CD4-positive, alpha-beta T cell treated with Interleukin-4 for 1 hour (primary cell): ENCODE results near the gene AMOT.

ENCODE experiments used
- DNase-seq, 2 donors: peaks; one replicate each; pipeline ENCODE4 v3.0.0-alpha.2; 2020 to 2022

AMOT gene

GRCh38 chrX:112798736-112799135, 41.9 kb downstream of the AMOT start:
- DNase-seq, result no peak

- DNase-seq, result no peak
These were observed 50.7 kb downstream of the AMOT start for GRCh38 chrX:112789931-112790330.

- DNase-seq, result no peak
These were observed 54.6 kb downstream of the AMOT start for GRCh38 chrX:112786076-112786475.

- no peak for DNase-seq
These were observed 55.3 kb downstream of the AMOT start for GRCh38 chrX:112785344-112785743.

- no peak for DNase-seq
These were observed 55.9 kb downstream of the AMOT start for GRCh38 chrX:112784692-112785091.

- DNase-seq, result no peak
These were observed 61.5 kb downstream of the AMOT start for GRCh38 chrX:112779139-112779538.

- no peak for DNase-seq
These were observed 65.9 kb downstream of the AMOT start for GRCh38 chrX:112774651-112775293.

- no peak for DNase-seq
These were observed 66.5 kb downstream of the AMOT start for GRCh38 chrX:112774142-112774541.

- no peak for DNase-seq
These were observed 71.6 kb downstream of the AMOT start for GRCh38 chrX:112769034-112769433.

- no peak for DNase-seq
These were observed 72.1 kb downstream of the AMOT start for GRCh38 chrX:112768563-112768962.

GRCh38 chrX:112766774-112767173, 73.9 kb downstream of the AMOT start:
- DNase-seq, result no peak

GRCh38 chrX:112761242-112762207, 79.1 kb downstream of the AMOT start:
- no peak for DNase-seq

- DNase-seq, result no peak
These were observed 79.9 kb downstream of the AMOT start for GRCh38 chrX:112760697-112761096.

- no peak for DNase-seq
These were observed 80.7 kb downstream of the AMOT start for GRCh38 chrX:112759966-112760365.

- DNase-seq, result no peak
These were observed 81.1 kb downstream of the AMOT start for GRCh38 chrX:112759512-112759911.

GRCh38 chrX:112757946-112758345, 82.7 kb downstream of the AMOT start:
- no peak for DNase-seq

- no peak for DNase-seq
These were observed 87.5 kb downstream of the AMOT start for GRCh38 chrX:112753116-112753515.

- no peak for DNase-seq
These were observed 89.6 kb downstream of the AMOT start for GRCh38 chrX:112751076-112751475.

- no peak for DNase-seq
These were observed 93.6 kb downstream of the AMOT start for GRCh38 chrX:112746812-112747595.

- DNase-seq, result no peak
These were observed 102.1 kb downstream of the AMOT start for GRCh38 chrX:112738347-112739033.

GRCh38 chrX:112736310-112736709, 104.3 kb downstream of the AMOT start:
- DNase-seq, result no peak

GRCh38 chrX:112735147-112735546, 105.5 kb downstream of the AMOT start:
- DNase-seq, result no peak

- no peak for DNase-seq
These were observed 106.3 kb downstream of the AMOT start for GRCh38 chrX:112734290-112734689.
